ENCODE data around the gene LCK. TPM values are rescaled to one million over a fixed set of nuclear protein-coding genes. Genes with fewer than 3 reads are reported as not detected.
A peak's percentile ranks its signal among the peaks of the same experiment; 100 is the strongest.

The LCK gene
- total and polyA plus RNA-seq, 9 of the 15 experiments (the other 6 are each of a cell fraction or from before 2014, with no cell fraction given) = 0.04 to 0.47 (median 0.13) TPM; not detected in 6

DNA sequence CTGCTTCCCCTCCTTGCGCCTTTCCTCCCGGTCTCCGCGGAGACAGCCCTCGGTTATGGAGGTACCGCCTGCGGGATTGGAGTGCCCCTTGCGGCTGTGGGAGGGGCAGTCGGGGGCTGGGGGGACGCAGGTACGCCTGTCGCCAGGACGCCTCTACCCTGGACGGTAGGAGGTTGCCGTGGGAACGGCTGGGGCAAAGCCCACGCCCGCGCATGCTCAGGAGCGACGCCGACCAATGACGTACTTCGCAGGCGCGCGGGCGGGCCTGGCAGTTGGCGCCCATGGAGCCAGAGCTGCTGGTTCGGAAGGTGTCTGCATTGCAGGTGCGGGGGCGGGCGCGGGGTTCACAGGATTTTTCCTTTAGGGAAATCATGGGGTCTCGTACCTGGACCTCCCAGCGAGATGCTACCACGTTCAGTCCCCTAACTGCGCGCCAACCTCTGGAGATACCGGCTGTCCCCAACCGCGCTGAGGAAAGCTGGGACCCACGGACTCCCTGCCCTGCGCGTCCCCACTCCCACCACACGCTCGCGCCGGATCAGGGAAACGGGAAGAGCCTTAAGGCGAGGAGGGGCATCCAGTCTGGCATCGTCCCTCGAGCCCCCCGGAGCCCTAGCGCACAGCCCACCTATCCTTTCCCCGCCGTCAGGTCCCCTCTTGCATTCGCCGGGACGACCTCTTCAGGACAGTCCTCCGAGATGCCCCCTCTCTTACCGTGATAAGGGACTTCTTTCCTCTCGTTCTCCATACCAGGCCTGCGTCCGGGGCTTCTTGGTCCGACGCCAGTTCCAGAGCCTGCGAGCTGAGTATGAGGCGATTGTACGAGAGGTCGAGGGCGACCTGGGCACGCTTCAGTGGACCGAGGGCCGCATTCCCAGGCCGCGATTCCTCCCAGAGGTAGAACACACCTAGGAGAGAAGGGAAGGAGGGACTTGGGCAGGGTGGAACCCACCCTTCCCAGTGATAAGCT lies 45.4 kb upstream of the LCK start, which contains the start of gene IQCC (continued):
- TF ChIP-seq VEZF1 (CRISPR knock-in tag; IDR thresholded peaks at IDR 0.05) (peak; percentile 75), SETDB1 (IDR thresholded peaks at IDR 0.05; ENCODE audit: low read length) (no peak), ZNF696 (CRISPR knock-in tag; conservative IDR thresholded peaks at IDR 0.05) (no peak), HNRNPUL1 (IDR thresholded peaks at IDR 0.05; ENCODE audit: low read length) (no peak), ZNF282 (CRISPR knock-in tag; IDR thresholded peaks at IDR 0.05) (0 out of 2 replicates have a peak, but pooled peaks have one; percentile 79), NFIC (IDR thresholded peaks at IDR 0.05) (peak; percentile 43), E2F6 (IDR thresholded peaks at IDR 0.05; ENCODE audit: borderline replicate concordance in 1 of 2, extremely low read depth in 1 of 2, insufficient read depth in 1 of 2, insufficient read length in 1 of 2, low read depth in 1 of 2, low read length in 1 of 2, poor library complexity in 1 of 2, severe bottlenecking in 1 of 2) (peak in 1 of 2 experiments; percentile 75), YY1 (IDR thresholded peaks at IDR 0.05; ENCODE audit: borderline replicate concordance in 1 of 3, control insufficient read depth in 1 of 3, extremely low read depth in 1 of 3, insufficient read depth in 3 of 3, insufficient read length in 1 of 3, insufficient replicate concordance in 2 of 3, low read depth in 1 of 3, low read length in 2 of 3) (peak in 2 of 3 experiments; percentile 78 to 90), CHD1 (IDR thresholded peaks at IDR 0.05; ENCODE audit: low read length) (peak; percentile 41), CXXC5 (CRISPR knock-in tag; IDR thresholded peaks at IDR 0.05) (peak; percentile 81), ATF4 (CRISPR knock-in tag; IDR thresholded peaks at IDR 0.05) (no peak; the same call in 1 of the 2 replicates), CBFB (CRISPR knock-in tag; IDR thresholded peaks at IDR 0.05) (peak; percentile 58; the same call in 1 of the 2 replicates), TBL1XR1 (IDR thresholded peaks at IDR 0.05; ENCODE audit: low read length in 2 of 2) (peak in 1 of 2 experiments; percentile 72; a peak in 1 of 4 replicates), FOXA3 (CRISPR knock-in tag; conservative IDR thresholded peaks at IDR 0.05 in 1 of 2, IDR thresholded peaks at IDR 0.05 in 1 of 2) (peak in 1 of 2 experiments; percentile 64; a peak in 1 of 4 replicates)
- TF ChIP-seq, protein P1, sequence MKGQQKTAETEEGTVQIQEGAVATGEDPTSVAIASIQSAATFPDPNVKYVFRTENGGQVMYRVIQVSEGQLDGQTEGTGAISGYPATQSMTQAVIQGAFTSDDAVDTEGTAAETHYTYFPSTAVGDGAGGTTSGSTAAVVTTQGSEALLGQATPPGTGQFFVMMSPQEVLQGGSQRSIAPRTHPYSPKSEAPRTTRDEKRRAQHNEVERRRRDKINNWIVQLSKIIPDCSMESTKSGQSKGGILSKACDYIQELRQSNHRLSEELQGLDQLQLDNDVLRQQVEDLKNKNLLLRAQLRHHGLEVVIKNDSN (CRISPR knock-in tag; IDR thresholded peaks at IDR 0.05) = peak; percentile 64; the same call in 1 of the 2 replicates

Data from K562 (cell line).